ENCODE data around the gene KCNE5.
"Not testable (repeated sequence)": the region's sequence is repeated elsewhere in the genome, so short reads cannot be mapped to it uniquely, and the experiment has no call there.

The KCNE5 gene, protein sequence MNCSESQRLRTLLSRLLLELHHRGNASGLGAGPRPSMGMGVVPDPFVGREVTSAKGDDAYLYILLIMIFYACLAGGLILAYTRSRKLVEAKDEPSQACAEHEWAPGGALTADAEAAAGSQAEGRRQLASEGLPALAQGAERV

DNA sequence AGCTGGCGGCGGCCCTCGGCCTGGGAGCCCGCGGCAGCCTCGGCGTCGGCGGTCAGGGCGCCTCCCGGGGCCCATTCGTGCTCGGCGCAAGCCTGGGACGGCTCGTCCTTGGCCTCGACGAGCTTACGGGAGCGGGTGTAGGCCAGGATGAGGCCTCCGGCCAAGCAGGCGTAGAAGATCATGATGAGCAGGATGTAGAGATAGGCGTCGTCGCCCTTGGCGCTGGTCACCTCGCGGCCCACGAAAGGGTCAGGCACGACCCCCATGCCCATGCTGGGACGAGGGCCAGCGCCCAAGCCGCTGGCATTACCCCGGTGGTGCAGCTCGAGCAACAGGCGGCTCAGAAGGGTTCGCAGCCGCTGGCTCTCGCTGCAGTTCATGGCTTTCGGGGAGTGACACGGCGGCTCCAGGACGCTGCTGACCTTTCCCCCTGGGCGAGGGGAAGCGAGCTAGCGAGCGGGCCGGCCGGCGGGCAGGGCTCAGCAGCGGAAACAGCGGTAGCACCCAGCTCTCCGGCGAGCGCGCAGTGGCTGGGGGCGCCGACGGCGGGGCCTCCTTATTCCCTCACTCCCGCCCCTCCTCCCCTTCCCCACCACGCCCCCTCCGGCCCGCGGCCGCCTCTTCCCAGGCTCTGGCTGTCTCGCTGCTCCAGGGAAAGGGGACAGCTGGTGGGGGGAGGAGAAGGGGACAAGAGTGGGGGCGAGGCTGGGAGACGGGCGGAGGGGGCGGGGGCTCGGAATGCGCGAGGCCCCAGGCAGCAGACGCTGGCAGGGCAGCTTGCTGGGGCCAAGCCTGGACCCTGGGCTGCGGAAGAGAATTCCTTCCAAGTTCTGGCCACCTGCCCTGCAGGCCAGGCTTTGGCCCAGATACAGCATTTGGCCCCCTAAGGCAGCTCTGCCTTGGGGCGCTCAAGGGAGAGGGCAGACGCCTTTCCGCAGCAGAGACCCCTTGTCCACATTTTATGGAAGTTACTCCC lies at the start of gene KCNE5:
Gene KCNE5, minus strand, starts transcription at position 532 of the 976 bp plus-strand sequence. Its CDS starts 152 bp downstream, at position 380.
- DNase-seq: no peak

DNA sequence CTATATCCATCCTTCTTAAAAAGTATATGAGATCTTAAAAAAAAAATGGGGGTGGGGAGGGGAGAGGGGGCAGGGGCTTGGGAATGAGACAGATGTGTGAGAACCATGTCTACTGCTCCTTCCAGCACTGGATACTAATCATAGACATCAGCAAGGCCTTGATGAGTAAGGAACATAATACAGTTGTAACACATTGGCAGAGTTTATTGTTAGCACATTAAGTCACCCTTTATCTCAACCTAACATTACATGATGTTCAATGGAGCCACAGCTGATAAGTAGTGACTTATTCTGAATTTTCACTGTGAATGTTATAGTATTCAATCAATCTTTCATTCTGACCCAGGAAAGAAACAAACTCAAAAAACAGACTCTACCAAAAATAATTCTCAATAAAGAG lies 47.3 kb upstream of the KCNE5 start:
- no peak for DNase-seq

DNA sequence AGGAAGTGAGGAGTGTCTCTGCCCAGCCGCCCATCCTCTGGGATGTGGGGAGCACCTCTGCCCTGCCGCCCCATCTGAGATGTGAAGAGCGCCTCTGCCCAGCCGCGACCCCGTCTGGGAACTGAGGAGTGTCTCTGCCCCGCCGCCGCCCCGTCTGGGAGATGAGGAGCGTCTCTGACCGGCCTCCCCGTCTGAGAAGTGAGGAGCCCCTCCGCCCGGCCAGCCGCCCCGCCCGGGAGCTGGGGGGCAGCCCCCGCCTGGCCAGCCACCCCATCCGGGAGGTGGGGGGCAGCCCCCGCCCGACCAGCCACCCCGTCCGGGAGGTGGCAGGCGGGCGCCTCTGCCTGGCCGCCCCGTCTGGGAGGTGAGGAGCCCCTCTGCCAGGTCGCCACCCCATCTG lies 46.2 kb upstream of the KCNE5 start:
- not testable (repeated sequence) for DNase-seq

DNA sequence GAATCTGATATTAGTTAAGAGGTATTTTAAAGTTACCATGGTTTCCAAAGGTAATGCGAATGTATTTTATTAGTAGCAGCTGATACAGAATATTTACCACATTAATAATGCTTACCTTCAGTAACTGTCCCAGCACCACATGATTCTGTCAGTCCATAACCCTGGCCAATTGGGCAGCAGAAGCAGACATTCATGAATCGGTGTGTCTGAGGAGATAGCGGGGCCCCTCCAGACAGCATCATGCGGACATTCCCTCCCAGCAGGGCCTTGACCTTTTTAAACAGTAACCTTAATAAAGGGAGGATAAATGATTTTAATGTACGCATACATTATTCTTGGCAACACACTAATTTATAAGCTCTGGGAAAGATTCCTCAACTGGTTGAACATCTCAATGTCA lies 43.0 kb upstream of the KCNE5 start:
- no peak for DNase-seq

DNA sequence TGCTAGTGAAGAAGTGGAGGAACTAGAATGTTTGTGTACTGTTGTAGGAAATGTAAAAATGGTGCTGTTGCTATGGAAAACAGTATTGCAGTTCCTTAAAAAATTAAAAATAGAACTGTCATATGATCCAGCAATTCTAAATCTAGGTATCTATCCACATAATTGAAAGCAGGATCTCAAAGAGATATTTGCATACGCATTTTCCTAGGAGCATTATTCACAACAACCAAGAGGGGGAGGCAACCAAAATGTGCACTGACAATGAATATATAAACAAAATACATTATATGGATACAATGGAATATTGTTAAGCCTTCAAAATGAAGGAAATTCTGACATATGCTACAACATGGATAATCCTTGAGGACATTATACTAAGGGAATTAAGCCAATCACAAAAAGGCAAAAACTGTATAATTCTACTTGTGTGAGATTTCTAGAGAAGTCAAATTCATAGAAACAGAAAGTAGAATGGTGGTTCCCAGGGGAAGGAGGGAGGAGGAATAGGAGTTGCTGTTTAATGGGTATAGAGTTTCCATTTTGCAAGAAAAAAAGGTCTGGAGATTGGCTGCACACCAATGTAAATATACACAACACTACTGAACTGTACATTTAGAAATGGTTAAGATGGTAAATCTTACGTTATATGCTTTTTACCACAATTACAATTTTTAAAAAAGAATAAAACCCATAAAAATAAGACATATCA lies 35.6 kb upstream of the KCNE5 start:
- DNase-seq: no peak

DNA sequence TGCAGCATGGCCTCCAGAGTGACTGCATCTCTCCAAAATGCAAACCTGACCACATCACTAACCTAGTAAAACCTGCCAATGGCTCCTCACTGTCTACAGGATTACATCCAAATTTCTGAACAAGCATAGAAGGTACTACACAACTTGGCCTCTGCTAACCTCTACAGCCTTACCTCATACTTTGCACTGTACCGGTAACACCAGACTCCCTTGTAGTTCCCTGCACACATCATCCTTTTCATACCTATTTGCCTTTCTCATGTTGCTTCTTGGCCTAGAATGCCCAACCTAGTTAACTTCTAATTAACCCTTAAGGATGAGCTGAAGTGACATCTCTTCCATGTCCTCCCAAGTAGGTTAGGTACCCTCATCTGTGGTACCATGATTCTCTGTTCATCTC lies 33.4 kb upstream of the KCNE5 start:
- no peak for DNase-seq

DNA sequence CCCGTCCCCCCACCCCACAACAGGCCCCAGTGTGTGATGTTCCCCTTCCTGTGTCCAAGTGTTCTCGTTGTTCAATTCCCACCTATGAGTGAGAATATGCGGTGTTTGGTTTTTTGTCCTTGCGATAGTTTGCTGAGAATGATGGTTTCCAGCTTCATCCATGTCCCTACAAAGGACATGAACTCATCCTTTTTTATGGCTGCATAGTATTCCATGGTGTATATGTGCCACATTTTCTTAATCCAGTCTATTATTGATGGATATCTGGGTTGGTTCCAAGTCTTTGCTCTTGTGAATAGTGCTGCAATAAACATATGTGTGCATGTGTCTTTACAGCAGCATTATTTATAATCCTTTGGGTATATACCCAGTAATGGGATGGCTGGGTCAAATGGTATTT lies 32.4 kb upstream of the KCNE5 start:
- DNase-seq: not testable (repeated sequence)

DNA sequence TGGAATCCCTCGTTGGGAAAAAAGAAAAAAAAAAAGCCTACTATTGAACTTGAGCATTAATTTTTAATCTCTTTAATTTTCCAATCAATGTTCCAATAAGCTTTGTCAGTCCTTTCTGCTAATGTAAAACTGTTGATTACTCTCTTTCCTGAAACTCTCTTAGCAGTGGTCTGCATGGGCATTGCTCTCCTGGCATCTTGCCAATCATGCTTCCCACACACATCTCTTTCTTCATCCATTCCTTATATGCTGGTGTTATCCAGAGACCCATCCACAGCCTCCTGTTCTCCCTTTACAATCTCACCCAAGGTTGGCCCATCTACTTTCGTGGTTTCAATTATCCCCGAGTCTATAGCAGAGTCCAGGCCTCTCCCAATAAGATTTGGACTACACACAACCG lies 31.8 kb upstream of the KCNE5 start:
- no peak for DNase-seq

DNA sequence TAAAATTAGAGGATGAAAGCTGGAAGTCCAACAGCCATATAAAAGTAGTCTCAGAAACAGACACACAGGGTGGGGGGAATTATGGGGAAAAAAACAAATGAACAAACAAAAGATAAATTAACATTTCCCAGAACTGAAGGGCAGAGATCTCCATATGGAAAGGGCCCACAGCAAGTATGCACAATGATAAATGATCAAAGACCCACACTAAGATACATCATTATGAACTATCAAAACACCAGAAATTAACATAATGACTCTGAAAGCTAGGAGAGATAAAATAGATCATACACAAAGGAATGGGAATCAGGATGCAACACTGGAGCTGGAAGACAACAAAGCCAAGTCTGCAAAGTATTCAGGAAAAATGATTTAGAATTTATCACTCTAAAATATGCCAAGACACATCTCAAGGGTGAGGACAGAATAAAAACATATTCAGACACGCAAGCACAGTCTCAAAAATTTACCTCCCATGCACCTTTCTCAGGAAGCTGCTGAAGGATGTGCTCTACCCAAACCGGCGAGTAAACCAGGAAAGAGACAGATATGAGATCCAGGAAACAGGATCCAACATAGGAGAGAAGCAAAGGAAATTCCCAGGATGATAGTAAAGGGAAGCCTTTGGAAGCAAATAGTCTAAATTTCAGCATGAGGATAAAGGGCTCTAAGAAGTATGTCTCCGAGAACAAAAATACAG lies 30.7 kb upstream of the KCNE5 start:
- DNase-seq: no peak

DNA sequence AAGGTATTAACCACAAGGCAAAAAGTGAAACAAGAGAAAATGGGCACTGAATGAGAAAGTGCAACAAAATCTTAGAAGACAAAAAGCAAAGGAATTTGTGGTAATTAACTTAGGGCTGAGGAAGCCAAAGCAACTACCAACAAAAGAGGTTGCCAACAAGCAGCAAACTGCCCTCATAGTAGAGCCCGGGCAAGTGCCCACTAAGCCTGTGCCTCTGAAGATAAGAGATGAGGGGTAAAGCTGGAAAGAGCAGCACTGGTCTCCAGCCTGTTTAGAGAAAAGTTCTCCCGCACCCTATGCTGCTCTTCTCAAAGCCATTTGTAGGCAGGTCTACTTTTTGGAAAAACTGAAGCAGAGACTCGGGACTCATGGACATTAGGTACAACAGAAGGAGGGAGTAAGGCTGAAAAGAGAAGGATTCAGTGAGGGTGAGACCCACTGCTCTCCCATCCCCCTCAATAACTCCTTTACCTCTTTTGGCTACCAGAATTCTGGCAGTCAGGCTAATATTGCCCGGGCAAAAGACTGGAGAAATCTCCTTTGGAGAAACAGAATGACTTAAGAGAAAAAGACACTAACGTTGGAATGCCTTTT lies 29.6 kb upstream of the KCNE5 start:
- DNase-seq: no peak

DNA sequence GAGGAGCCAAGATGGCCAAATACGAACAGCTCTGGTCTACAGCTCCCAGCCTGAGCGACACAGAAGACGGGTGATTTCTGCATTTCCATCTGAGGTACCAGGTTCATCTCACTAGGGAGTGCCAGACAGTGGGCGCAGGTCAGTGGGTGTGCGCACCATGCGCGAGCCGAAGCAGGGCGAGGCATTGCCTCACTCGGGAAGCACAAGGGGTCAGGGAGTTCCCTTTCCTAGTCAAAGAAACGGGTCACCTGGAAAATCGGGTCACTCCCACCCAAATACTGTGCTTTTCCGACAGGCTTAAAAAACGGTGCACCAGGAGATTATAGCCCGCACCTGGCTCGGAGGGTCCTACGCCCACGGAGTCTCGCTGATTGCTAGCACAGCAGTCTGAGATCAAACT lies 19.7 kb upstream of the KCNE5 start:
- DNase-seq: not testable (repeated sequence)

DNA sequence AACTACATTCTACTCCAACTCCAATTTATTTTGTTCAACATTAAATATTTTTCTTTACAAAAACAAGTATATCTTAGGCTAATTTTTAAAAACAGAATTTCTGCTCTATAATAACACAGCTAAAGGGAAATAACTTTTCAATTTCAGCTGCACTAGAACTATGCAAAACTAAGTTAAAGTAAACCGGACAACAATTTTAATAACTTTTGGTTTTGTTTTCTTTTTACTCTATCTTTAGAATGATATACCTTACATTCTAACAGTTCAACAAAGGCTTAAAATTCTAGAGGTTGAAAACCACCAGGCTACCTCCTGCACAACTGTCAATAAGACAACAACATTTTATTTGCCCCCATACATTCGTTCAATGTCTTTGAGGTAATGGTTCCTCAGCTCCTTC lies 18.7 kb upstream of the KCNE5 start:
- no peak for DNase-seq

DNA sequence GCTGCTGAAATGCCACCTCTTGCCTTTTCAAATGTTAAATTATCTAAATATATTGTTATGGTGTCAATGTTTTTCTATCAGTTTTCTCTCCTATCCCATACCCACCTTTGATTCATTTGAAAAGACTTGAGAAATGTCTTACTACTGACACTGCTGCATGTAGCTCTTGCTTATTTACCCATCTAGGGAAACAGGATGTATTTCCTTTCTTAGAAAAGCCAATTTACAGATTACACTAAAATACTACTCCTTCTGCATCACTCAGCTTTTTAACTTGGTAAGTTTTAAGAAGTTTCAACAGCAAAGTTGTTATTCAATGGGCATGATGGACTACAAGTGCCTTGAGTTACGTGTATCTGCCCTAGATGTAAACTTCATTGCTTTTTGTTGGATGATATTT lies 13.2 kb upstream of the KCNE5 start:
- DNase-seq: no peak

DNA sequence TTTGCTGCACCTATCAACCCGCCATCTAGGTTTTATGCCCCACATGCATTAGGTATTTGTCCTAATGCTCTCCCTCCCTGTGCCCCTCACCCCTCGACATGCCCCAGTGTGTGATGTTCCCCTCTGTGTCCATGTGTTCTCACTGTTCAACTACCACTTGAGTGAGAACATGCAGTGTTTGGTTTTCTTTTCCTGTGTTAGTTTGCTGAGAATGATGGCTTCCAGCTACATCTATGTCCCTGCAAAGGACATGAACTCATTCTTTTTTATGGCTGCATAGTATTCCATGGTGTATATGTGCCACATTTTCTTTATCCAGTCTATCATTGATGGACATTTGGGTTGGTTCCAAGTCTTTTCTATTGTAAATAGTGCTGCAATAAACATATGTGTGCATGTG lies 12.5 kb upstream of the KCNE5 start:
- DNase-seq: not testable (repeated sequence)

DNA sequence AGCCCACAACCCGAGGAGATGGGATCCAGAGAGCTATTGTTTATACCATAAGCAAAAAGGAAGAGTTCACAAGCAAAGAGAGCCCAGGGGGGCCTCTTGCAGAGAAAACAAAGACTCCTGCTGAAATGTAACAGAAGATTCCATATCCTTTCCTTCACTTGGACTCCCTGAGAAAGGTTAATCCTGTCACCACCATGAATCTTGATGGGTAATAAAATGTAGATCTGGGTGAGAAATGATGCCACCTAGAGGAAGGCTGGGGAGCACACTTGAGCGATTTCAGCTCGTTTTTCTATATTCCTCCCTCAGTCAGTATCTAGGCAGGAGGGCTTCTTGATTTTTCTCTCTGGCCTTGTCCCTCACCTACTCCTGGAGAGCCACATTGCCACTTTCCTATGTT lies 10.2 kb upstream of the KCNE5 start:
- DNase-seq: no peak

DNA sequence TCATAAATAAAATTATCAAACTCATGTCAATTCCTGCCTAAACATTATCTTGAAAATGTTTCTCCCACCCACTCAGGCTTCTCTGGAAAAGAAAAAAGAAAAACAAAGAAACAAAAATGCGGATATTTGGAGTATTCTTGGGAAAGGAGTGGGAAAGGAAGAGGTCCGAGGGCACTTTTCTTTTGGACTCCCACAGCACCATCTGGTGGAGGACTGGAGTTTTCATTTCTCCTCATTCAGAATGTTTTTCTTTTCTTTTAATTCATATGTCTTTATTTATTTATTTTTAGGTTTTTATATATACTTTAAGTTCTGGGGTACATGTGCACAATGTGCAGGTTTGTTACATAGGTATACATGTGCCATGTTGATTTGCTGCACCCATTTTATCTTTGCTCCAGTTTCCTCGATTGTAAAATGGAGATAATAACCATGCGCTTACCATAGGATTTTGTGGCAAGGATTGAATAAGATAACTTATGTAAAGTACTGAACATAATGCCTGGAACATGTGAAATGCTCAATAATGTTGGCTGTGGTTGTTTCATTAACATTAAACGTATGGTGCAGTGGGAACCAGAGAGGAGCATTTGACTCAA lies 8.0 kb upstream of the KCNE5 start:
- no peak for DNase-seq

DNA sequence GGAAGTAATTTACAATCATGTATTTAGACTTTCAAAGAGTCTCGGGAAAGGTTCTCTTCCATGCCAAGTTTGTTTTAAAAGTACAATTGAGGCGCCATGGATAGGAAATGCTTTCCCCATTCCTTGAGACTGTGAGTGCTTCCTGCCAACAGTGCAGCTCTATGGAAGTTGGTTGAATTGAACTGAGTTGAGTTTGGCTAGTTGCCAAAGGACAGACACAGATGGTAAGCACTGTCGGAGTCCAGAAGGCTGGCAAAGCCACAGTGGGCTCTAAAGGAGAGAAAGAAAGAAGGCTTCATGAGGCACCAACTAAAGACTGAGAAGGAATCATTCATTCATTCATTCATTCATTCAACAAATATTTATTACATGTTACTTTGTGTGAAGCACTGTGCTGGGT lies 4.3 kb upstream of the KCNE5 start:
- no peak for DNase-seq

DNA sequence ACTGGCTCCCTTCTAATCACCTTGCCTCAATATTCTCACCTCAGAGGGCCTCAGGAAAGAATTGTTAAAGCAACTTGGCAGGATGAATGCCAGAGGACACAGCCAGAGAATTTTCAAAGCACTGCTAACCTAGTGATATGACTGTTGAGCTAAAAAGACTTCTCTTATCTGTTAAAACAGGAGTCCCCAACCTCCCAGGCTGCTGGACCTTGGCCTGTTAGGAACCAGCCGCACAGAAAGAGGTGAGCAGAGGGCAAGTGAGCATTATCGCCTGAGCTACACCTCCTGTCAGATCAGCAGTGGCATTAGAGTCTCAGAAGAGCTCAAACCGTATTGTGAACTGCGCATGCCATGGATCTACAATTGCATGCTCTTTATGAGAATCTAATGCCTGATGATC lies 1.7 kb upstream of the KCNE5 start:
- no peak for DNase-seq

DNA sequence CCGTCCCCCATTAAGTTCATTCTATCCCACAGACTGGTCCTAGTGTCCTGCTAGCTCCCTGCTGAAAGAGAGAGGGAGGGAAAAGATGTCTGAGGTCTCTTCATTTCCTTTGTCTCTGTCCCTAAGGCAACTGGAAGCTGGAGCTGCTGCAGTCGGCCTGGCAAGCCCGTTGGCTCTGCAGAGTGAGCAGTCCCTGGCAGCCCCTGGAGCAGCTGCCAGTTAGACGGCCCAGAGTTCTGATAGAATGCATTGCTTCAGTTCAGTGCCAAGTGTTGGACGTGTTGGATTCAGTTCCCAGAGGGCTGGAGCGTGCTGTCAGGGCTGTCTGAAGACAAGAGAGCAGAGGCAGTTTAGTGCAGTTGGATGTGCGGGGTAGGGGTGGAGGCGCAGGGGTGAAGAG lies 975 bp downstream of the KCNE5 start:
- DNase-seq: no peak

DNA sequence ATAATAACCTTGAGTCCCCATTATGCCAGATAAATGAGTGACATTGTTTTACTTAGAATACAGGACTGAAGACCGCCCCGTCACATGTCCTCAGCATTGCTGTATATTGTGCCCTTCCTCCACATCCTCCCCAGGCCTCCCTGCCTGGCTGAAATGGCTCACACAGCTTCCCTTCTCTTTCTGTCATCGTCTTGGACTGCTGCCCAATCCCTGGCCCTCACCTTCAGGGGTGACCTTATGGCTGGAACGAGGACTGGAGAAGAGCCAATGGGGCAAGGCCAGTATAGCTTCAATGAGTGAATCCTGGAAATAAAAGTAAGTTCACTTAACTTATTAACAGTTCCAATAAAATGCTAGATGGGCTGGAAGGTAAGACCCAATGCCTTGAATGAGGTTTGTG lies 2.7 kb downstream of the KCNE5 start:
- no peak for DNase-seq

DNA sequence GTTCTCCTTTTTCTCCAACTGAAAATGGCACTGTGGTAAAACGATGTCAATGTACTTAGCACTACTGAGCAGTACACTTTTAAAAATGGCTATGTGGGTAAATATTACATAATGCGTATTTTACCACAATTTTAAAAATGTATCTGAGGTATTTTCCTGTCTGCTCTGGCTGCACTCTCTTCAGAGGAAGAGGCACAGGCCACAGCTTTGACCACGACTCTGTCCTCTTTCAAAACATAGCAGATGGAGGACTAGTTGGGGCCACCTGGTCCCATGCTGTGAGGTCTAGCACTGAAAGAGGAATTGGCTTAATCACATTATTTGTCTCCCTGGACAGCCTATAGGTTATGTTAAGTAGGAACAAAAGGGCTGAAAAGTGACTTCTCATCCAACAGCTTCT lies 5.2 kb downstream of the KCNE5 start:
- no peak for DNase-seq

DNA sequence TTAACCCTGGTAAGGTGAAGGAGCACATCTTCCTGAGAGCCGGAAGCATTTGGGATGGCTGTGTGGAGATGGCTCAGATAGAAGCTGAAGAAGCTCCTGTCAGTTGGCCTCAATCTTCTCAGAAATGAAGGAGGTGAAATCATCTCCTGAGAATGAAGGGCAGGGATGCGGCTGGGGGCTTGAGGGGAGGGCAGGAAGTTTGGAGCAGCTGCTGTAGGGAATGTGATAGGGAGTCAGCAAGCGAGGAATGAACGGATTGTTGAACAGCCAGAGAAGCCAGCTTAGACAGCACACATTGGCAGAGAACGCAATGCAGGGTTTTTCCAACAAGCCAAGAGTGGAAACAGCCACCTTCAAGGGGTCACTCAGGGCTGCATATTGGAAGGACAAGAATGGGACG lies 10.0 kb downstream of the KCNE5 start:
- no peak for DNase-seq
